ENCODE data around the gene ST3GAL4. TPM values are rescaled to one million over a fixed set of nuclear protein-coding genes. Genes with fewer than 3 reads are reported as not detected.
"Not testable (repeated sequence)": the region's sequence is repeated elsewhere in the genome, so short reads cannot be mapped to it uniquely, and the experiment has no call there.

Gene ST3GAL4
- total RNA-seq, 1 experiment from 2014 or later = 5.8 TPM

DNA sequence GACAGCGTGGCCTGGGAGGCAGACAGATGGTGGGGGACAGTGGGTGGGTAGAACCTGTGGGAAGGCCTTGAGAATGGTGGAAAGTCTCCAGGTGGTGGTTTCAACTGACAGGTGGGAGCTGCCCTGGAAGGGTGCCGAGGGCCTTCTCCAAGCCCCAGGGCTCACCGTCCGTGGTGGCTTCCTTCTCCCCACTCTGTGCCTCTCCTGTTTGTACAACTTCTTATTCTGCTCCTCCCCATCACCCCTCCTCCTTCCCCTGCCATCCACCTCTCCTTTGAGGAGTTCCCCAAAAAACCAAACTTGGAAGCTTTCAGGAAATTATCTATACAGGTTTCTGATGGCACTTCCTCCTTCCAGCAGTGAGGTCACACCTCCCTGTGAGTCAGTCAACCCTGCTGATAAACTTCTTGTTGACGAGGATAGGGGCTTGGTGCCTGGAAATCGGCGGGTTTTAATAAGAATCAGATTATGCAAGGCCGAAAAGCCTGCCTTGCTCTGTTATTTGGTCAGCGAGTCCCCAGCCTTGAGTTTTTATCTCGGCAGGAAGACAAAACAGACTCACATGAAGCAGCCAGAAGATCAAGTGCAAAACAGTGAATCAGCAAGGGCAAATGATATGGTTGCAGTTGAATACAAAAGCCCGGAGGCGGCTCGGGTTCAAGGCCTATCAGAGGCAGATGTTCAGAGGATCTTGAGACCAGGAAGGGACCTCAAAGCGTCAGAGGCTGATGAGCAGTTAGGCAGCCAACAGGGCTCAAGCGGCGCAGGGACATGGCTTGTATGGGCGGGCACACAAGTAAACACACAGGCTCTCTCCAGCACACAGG lies 9.5 kb upstream of the ST3GAL4 start:
- no peaks in the 10 kb centered on the region for H3K36me3 ChIP-seq (ENCODE audit: insufficient read depth, low read length)
- no peak overlapping the region for H3K9ac ChIP-seq (ENCODE audit: low read length)
- no peak overlapping the region for H3K4me2 ChIP-seq (ENCODE audit: low read depth, low read length, poor library complexity, severe bottlenecking)
- peaks cover 5% of the 10 kb centered on the region; the same call in 1 of the 2 replicates for H3K79me2 ChIP-seq (ENCODE audit: low read length)
- H3K27me3 ChIP-seq (ENCODE audit: low read length) = no peaks in the 10 kb centered on the region
- H3K27ac ChIP-seq (ENCODE audit: low read length) = no peak overlapping the region
- no peaks in the 10 kb centered on the region for H3K9me2 ChIP-seq (replicated peaks; ENCODE audit: insufficient read depth, low read length)
- no peak for DNase-seq
- H3K4me3 ChIP-seq (ENCODE audit: low read length) = no peak overlapping the region
- no peaks in the 10 kb centered on the region for H4K20me1 ChIP-seq (ENCODE audit: insufficient read depth, low read depth, low read length)
- no peak overlapping the region for H2AFZ ChIP-seq (ENCODE audit: low read length)
- peaks cover 12% of the 10 kb centered on the region; the same call in 1 of the 2 replicates for H3K4me1 ChIP-seq (ENCODE audit: low read length)
- H3K9me3 ChIP-seq (ENCODE audit: low read length) = no peaks in the 10 kb centered on the region

DNA sequence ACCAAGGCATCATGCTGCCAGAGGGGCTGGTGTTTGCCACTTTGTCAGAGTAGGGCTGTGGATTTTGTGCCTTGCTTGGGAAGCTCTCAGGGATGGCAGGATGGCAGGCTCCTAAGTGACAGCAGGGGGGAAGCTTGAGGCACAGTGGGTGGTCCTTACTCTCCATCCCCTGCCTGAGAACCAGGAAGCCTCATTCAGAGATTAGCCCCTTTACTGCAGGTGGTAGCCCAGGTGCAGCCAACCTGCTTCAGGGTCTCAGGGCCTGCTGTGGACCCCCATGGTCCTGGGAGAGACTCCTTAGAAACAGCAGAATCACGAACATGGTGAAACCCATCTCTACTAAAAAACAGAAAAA lies 8.9 kb upstream of the ST3GAL4 start:
- Histone ChIP-seq H3K9me2 (replicated peaks; ENCODE audit: insufficient read depth, low read length) (no peaks in the 10 kb centered on the region), H3K4me1 (ENCODE audit: low read length) (peaks cover 12% of the 10 kb centered on the region; the same call in 1 of the 2 replicates), H3K4me3 (ENCODE audit: low read length) (no peak overlapping the region), H2AFZ (ENCODE audit: low read length) (no peak overlapping the region), H3K36me3 (ENCODE audit: insufficient read depth, low read length) (no peaks in the 10 kb centered on the region), H3K4me2 (ENCODE audit: low read depth, low read length, poor library complexity, severe bottlenecking) (no peak overlapping the region), H3K27ac (ENCODE audit: low read length) (no peak overlapping the region), H3K9me3 (ENCODE audit: low read length) (no peaks in the 10 kb centered on the region), H3K79me2 (ENCODE audit: low read length) (peaks cover 5% of the 10 kb centered on the region; the same call in 1 of the 2 replicates), H3K27me3 (ENCODE audit: low read length) (no peaks in the 10 kb centered on the region), H3K9ac (ENCODE audit: low read length) (no peak overlapping the region), H4K20me1 (ENCODE audit: insufficient read depth, low read depth, low read length) (no peaks in the 10 kb centered on the region)
- no peak for DNase-seq

- H3K4me3 ChIP-seq (ENCODE audit: low read length); H3K9me2 ChIP-seq (replicated peaks; ENCODE audit: insufficient read depth, low read length); H3K27me3 ChIP-seq (ENCODE audit: low read length); H4K20me1 ChIP-seq (ENCODE audit: insufficient read depth, low read depth, low read length); H3K9ac ChIP-seq (ENCODE audit: low read length); H3K79me2 ChIP-seq (ENCODE audit: low read length); H3K4me2 ChIP-seq (ENCODE audit: low read depth, low read length, poor library complexity, severe bottlenecking); H3K27ac ChIP-seq (ENCODE audit: low read length); H2AFZ ChIP-seq (ENCODE audit: low read length); H3K36me3 ChIP-seq (ENCODE audit: insufficient read depth, low read length); H3K9me3 ChIP-seq (ENCODE audit: low read length): not testable (repeated sequence)
- peak; percentile 45 for DNase-seq
- H3K4me1 ChIP-seq (ENCODE audit: low read length) = peaks cover 12% of the 10 kb centered on the region; the same call in 1 of the 2 replicates
Observed at GRCh38 chr11:126346946-126347345, 8.5 kb upstream of the ST3GAL4 start.

GRCh38 chr11:126347751-126348668 lies 7.5 kb upstream of the ST3GAL4 start:
- no peak overlapping the region for H3K27ac ChIP-seq (ENCODE audit: low read length)
- DNase-seq = no peak

DNA sequence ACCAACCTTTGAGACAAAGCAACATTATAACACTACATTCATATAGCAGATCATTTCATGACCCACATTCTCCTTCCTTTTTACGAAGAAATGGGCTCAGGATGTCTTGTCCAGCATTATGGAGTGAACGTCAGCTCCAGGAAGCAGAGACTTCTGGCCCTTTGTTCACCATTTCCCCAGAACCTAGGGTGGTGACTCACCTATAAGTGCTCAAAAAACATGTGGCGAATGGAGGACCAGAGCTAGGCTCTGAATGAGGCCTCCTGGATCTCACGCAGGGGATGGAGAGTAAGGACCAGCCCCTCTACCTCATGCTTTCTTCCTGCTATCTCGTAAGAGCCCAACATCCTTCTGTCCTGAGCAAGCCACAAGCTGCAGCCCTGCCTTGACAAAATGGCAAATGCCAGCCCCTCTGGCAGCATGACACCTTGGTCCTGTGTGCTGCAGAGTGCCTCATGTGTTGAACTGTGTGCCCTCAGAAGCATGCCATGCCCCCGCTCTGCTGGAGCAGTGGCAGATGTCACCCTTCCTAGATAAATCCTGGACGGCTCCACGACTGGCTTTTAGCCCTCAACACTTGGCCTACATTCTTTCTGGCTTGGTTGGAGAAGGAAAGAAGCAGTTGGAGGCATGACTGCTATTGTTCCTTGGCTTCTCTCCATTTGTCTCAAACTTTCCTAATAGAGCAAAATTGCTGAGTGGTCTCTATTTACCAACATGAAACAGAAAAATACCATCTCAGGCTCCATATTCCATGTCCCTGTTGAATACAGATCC lies 6.5 kb upstream of the ST3GAL4 start:
- DNase-seq = no peak
- H3K27me3 ChIP-seq (ENCODE audit: low read length) = no peaks in the 10 kb centered on the region

More at GRCh38 chr11:126347751-126348668, 7.5 kb upstream of the ST3GAL4 start:
- H4K20me1 ChIP-seq (ENCODE audit: insufficient read depth, low read depth, low read length) = no peaks in the 10 kb centered on the region
- no peak overlapping the region for H3K4me2 ChIP-seq (ENCODE audit: low read depth, low read length, poor library complexity, severe bottlenecking)
- peaks cover 21% of the 10 kb centered on the region for H3K4me1 ChIP-seq (ENCODE audit: low read length)
- no peak overlapping the region for H3K4me3 ChIP-seq (ENCODE audit: low read length)
- H3K9ac ChIP-seq (ENCODE audit: low read length) = no peak overlapping the region
- no peak overlapping the region for H2AFZ ChIP-seq (ENCODE audit: low read length)
- H3K27me3 ChIP-seq (ENCODE audit: low read length) = no peaks in the 10 kb centered on the region
- H3K79me2 ChIP-seq (ENCODE audit: low read length) = peaks cover 15% of the 10 kb centered on the region; the same call in 1 of the 2 replicates
- no peaks in the 10 kb centered on the region for H3K9me2 ChIP-seq (replicated peaks; ENCODE audit: insufficient read depth, low read length)
- H3K9me3 ChIP-seq (ENCODE audit: low read length) = no peaks in the 10 kb centered on the region
- H3K36me3 ChIP-seq (ENCODE audit: insufficient read depth, low read length) = no peaks in the 10 kb centered on the region

GRCh38 chr11:126350836-126351235 lies 4.7 kb upstream of the ST3GAL4 start:
- no peaks in the 10 kb centered on the region for H3K9me3 ChIP-seq (ENCODE audit: low read length)
- peaks cover 25% of the 10 kb centered on the region; the same call in 1 of the 2 replicates for H3K79me2 ChIP-seq (ENCODE audit: low read length)
- H3K4me2 ChIP-seq (ENCODE audit: low read depth, low read length, poor library complexity, severe bottlenecking) = no peak overlapping the region
- no peaks in the 10 kb centered on the region for H3K36me3 ChIP-seq (ENCODE audit: insufficient read depth, low read length)
- H3K27ac ChIP-seq (ENCODE audit: low read length) = no peak overlapping the region
- H2AFZ ChIP-seq (ENCODE audit: low read length) = no peak overlapping the region
- H3K27me3 ChIP-seq (ENCODE audit: low read length) = no peaks in the 10 kb centered on the region
- peaks cover 31% of the 10 kb centered on the region for H3K4me1 ChIP-seq (ENCODE audit: low read length)
- H3K9me2 ChIP-seq (replicated peaks; ENCODE audit: insufficient read depth, low read length) = no peaks in the 10 kb centered on the region
- no peak for DNase-seq
- H3K9ac ChIP-seq (ENCODE audit: low read length) = no peak overlapping the region
- H4K20me1 ChIP-seq (ENCODE audit: insufficient read depth, low read depth, low read length) = no peaks in the 10 kb centered on the region
- H3K4me3 ChIP-seq (ENCODE audit: low read length) = no peak overlapping the region

More for the DNA sequence above, 6.5 kb upstream of the ST3GAL4 start:
- Histone ChIP-seq H3K27ac (ENCODE audit: low read length) (no peak overlapping the region), H3K9me2 (replicated peaks; ENCODE audit: insufficient read depth, low read length) (no peaks in the 10 kb centered on the region), H3K9ac (ENCODE audit: low read length) (no peak overlapping the region), H3K4me3 (ENCODE audit: low read length) (no peak overlapping the region), H4K20me1 (ENCODE audit: insufficient read depth, low read depth, low read length) (no peaks in the 10 kb centered on the region), H2AFZ (ENCODE audit: low read length) (no peak overlapping the region), H3K79me2 (ENCODE audit: low read length) (peaks cover 18% of the 10 kb centered on the region; the same call in 1 of the 2 replicates), H3K4me2 (ENCODE audit: low read depth, low read length, poor library complexity, severe bottlenecking) (no peak overlapping the region), H3K36me3 (ENCODE audit: insufficient read depth, low read length) (no peaks in the 10 kb centered on the region), H3K4me1 (ENCODE audit: low read length) (peaks cover 30% of the 10 kb centered on the region), H3K9me3 (ENCODE audit: low read length) (no peaks in the 10 kb centered on the region)

DNA sequence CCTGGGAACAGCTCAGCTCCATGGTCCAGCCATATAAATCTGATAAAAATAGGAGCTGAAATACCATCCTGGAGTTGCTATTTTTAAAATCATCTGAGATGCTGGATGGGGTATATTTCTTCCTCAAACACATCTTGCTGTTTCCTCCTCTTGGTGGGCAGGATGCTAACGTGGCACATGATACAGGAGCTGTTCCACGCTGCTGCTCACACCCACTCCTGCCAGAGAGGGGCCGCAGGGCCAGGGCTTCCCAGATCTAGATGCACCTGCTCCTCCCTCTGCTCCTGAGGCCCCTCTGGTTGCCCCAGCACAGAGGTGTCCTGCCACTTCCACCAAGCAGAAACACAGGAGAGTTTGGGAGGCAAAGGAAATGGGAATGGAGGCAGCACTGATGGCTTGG lies 3.3 kb upstream of the ST3GAL4 start:
- Histone ChIP-seq H3K4me2 (ENCODE audit: low read depth, low read length, poor library complexity, severe bottlenecking) (peak overlapping the region; percentile 29), H3K9me2 (replicated peaks; ENCODE audit: insufficient read depth, low read length) (no peaks in the 10 kb centered on the region), H4K20me1 (ENCODE audit: insufficient read depth, low read depth, low read length) (no peaks in the 10 kb centered on the region), H3K79me2 (ENCODE audit: low read length) (peaks cover 25% of the 10 kb centered on the region; the same call in 1 of the 2 replicates), H3K9ac (ENCODE audit: low read length) (no peak overlapping the region), H3K4me1 (ENCODE audit: low read length) (peaks cover 26% of the 10 kb centered on the region), H3K27me3 (ENCODE audit: low read length) (no peaks in the 10 kb centered on the region), H3K9me3 (ENCODE audit: low read length) (no peaks in the 10 kb centered on the region), H2AFZ (ENCODE audit: low read length) (no peak overlapping the region), H3K27ac (ENCODE audit: low read length) (no peak overlapping the region), H3K4me3 (ENCODE audit: low read length) (no peak overlapping the region), H3K36me3 (ENCODE audit: insufficient read depth, low read length) (no peaks in the 10 kb centered on the region)
- DNase-seq = no peak

Measured in Karpas-422 (cell line).